Anterior cingulate cortex (tissue), 58 donors: ENCODE data around the gene CEACAM16.
A peak's percentile ranks its signal among the peaks of the same experiment; 100 is the strongest.

Experiments
- DNase-seq, 58 donors: peaks; one replicate each; lab custom pipeline; 2025; lab: John Stamatoyannopoulos, UW

CEACAM16 gene

DNA sequence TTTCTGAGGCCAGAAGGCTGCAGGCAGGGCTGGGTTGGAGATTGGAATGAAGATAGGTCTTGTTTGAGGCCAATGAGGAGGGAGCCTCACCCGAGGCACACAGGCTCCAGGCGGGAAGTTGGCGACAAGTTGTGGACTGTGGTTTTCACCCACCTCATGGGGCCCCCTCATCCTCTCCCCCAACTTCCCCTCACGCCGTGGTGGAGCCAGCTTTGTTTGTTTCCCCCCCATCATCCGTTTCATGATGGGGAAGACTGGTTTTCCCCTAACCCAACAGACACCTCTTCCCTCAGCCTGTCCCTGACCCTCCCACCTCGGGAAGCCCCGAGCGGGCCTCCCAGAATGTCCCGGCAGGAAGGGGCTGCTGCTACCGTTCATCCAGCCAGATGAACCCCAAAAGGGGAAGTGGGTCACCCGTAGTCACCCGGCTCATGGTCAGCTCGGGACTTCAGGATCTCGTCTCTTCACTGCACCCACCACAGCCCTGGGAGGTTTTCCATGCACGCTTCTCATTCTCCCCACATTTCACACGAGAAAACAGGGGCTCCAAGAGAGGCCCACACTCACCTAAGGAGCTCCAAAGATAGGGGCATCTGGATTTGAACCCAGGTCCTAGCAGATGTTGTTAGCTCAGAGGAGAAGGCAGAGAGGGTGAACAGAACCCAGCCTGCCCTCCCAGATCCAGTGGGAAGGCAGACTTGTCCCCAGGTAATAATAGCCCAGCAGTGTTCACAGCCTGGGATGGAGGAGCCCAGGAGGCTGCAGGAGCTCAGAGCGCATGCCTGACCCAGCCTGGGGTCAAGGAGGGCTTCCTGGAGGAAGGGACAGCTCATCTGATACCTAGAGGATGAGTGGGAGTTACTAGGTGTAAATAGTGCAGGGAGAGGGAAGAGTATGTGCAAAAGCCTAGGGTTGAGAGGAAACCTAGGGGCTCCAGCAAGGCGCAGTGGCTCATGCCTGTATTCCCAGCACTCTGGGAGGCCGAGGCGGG is 23.5 kb downstream of the CEACAM16 start:
- peak in 1 of 58 donors; percentile 3 for DNase-seq

GRCh38 chr19:44723299-44723951 is 24.5 kb downstream of the CEACAM16 start:
- no peak for DNase-seq

DNA sequence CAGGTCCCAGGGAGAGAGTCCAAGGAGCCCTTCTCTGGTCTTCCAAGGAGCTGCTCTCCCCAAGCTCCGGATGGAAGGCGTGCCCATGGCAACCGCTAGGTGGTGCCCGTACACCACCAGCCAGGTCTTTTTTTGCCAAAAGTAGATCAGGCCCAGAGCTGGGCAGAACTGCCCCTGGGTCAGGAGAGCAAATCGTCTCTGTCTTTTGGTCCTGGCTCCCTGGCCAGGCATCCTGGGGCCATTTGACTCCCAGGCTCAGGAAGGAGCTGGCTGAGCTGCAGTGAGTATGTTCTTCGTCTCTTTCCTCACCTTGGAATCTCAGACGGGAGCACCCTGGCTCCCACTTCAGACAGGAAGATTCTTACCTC is 25.0 kb downstream of the CEACAM16 start:
- peak in 55 of 58 donors; percentile 4 to 80 (median 45) for DNase-seq

DNA sequence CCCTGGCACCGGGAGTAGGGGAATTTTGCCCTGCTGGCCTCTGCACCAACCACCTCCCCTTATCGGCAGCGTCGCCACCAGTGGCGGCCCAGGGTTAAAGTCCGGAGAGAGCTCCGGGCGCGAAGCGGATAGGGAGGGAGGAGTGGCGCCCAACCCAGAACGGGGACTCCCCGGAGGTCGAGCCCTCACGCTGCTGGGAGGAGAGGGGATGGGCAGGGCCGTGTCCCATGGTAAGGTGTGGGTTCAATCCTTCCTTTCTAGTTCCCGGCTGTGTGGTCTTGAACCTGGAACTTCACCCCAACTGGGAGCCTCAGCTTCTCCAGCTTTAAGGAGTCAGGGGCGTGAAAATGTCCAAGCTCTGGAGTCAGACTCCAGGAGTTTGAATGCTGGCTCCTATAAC is 26.3 kb downstream of the CEACAM16 start:
- no peak for DNase-seq

DNA sequence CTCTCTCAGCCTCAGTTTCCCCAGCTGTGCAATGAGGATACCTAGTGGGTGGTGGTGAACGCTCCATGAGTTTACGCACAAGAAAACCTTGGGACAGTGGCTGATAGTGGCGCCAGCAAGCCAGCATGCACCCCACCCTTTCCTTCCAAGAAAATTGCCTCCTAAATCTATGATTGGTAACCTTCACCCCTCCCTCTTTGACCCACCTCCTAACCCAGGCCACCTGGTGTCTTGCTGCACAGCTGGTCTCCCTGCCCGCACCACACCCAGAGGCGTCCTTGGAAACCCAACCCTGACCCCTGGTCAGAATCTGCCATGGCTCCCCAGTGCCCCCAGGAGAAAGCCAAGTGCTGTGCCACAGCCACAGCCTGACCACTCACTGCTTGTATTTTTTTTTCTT is 26.7 kb downstream of the CEACAM16 start:
- DNase-seq = no peak

DNA sequence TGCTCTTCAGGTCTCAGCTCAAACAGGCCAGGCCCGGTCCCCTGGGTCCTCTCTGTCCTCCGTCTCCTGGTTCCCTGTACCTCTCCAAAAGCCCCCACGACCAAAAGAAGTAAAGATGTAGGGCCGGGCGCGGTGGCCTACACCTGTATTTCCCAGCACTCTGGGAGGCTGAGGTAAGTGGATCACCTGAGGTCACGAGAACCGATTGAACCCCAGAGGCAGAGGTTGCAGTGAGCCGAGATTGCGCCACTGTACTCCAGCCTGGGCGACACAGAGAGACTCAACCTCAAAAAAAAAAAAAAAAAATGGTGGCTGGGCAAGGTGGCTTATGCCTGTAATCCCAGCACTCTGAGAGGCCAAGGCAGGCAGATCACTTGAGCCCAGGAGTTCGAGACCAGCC is 27.5 kb downstream of the CEACAM16 start:
- DNase-seq = no peak

- no peak for DNase-seq
Measured at GRCh38 chr19:44728178-44728577, 29.2 kb downstream of the CEACAM16 start.

DNA sequence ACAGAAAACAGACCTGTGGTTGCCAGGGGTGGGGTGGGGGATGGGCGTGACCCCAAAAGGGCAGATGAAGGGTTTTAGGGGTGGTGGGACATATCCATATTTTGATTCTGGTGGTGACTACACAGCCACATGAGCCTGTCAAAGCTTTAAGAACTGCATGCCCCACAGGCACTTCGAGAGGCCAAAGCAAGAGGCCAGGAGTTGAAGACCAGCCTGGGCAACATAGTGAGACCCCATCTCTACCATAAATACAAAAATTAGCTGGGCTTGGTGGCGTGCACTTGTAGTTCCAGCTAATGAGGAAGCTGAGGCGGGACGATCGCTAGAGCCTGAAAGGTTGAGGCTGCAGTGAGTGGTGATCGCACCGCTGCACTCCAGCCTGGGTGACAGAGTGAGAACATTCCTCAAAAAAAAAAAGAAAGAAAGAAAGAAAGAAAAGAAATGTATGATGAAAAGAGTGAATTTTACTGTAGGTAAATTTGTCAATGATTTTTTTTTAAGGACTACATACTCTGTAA is 30.6 kb downstream of the CEACAM16 start:
- DNase-seq = no peak

DNA sequence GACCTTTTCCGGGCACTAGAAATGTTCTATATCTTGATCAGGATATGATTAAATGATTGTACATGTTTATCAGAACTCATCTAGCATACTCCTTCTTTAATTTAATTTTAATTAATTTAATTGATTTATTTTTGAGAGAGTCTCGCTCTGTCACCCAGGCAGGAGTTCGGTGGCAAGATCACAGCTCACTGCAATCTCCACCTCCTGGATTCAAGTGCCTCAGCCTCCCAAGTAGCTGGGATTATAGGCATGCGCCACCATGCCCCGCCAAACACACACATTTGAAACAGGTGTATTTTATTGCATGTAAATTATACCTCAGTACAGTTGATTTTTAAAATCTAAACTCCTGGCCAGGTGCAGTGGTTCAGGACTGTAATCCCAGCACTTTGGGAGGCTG is 32.1 kb downstream of the CEACAM16 start:
- DNase-seq = no peak

DNA sequence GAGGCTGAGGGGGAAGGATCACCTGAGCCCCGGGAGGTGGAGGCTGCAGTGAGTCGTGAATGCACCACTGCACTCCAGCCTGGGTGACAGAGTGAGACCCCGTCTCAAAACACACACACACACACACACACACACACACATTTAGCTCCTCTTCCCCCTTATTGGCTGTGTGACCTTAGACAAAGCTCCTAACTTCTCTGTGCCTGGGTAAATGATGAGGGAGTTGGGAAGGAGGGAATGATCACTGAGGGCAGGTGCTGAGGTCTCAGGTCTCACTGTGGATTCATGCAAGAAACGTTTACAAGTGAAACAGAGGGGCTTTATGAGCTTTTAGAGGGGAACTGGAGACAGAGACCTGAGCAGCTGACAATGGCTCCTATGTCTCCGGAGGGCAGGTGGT is 32.7 kb downstream of the CEACAM16 start:
- no peak for DNase-seq

DNA sequence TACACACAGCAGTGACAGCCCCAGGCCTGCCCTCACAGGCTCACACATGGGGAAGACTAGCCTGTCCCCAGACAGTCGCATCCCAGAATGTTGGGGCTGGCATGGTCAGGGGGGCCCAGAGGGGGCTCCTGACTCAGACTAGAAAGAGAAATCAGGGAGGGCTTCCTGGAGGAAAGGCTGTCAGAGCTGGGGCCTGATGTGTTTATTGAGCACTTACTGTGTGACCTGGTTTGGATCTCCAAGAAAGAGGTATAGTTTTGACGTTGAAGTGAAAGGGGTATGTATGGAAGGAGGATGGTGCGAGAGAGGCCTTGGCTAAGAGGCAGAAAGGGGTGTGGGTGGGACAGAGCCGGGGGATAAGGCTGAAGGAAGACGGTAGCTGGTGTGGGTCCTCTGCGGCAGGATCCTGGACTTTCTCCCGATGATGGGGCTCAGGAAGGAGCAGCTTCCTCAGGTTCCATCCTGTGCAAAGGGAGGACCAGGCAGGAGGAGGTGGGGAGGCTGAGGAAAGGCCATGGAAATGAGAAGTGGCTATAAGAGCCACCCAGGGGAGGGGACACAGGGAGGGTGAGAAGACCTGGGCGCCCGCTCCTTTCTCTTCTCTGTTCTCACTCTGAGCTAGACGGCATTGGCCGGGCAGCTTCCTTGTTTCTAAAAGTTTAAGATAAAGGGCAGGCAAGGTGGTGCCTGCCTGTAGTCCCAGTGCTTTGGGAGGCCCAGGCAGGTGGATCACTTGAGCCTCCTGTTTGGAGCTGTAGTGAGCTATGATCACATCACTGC is 33.5 kb downstream of the CEACAM16 start:
- no peak for DNase-seq

DNA sequence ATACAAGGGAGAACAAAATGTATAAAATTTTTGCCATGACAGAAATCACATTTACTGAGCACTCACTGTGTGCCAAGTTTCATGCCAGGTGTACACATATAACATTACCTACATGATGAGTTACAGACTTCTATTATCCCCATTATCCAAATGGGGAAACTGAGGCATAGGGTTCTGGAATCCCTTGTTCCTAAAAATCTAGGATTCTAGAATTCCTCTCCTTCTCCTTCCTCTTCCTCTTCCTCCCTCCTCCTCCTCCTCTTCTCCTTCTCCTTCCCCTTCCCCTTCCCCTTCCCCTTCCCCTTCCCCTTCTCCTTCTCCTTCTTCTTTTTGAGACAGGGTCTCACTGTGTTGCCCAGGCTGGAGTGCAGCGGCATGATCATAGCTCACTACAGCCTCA is 35.4 kb downstream of the CEACAM16 start:
- no peak for DNase-seq

GRCh38 chr19:44735011-44735410 is 36.1 kb downstream of the CEACAM16 start:
- no peak for DNase-seq

- DNase-seq = peak in 1 of 58 donors; percentile 17
Measured at GRCh38 chr19:44737238-44738071, 38.5 kb downstream of the CEACAM16 start.

- DNase-seq = no peak
Measured at GRCh38 chr19:44738136-44738535, 39.2 kb downstream of the CEACAM16 start.

DNA sequence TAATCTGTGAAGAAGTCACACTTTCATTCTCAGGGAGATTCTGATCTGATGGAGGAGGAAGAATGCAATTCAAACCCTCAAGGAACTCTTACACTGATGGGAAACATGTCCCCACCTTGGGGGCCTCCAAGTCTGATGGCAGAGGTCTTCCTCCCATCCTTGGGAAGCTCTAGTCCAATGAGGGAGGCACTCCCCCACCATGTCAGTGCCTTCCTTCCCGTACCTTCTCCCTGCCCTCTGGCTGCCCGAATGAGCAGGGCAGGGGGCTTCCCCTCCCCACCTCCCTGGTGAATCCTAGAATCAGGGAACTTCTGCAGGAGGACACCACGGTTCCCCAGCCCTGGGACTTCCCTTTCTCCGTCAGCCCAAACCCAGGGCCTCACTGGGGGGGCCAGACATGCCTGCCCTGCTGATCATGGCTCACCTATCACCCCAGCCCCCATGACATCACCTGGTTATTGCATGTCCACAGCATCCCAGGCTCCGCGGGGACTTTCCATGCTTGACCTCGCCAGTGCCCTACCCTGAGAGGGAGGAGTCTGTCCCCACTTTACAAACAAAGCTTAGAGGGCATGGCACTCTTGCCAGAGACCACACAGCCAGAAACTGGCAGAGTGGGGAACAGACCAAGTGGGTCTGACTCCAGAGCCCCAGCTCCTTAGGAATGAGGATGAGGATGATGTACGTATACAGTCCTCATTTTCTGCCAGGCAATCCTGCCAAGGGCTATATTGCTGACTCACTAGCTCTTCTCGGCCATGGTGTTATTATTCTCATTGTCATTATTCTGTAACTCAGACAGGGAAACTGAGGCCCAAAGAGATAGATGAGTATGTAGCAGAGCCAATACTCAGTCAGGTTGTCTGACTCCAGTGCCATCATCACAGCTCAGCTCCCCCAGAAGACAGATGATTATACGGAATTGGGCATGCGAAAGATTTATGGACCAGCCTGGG is 39.9 kb downstream of the CEACAM16 start:
- DNase-seq = peak in 1 of 58 donors; percentile 11

DNA sequence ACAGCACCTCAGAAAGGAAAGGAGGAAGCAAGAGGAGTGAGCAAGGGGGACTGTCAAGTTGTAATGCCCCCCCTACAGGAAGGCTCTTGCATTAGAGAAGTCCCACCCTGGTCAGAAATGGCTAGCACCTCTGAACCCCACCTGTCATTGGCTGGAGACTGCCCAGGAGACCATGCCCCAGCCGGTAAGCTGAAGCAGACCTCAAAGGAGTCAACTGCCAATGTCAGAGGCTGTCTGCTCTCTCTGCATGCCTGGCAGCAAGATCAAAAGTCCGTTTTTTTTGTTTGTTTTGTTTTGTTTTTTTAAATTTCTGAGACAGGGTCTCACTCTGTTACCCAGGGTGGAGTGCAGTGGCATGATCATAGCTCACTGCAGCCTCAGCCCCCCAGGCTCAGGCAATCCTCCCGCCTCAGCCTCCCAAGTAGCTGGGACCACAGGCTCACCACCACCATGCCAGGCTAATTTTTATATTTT is 41.4 kb downstream of the CEACAM16 start:
- no peak for DNase-seq

GRCh38 chr19:44741258-44741731 is 42.3 kb downstream of the CEACAM16 start:
- DNase-seq = peak in 1 of 58 donors; percentile 5
